Ishikawa (cell line): ENCODE results near the gene SLC25A12.

Experiments
- CEBPB ChIP-seq: IDR thresholded peaks from 2 replicates; pipeline ENCODE4 v1.6.1; 2012
- CREB1 ChIP-seq: IDR thresholded peaks from 2 replicates; pipeline ENCODE4 v1.6.1; 2012; ENCODE audit warnings: low read depth
- EGR1 ChIP-seq: IDR thresholded peaks from 2 replicates; pipeline ENCODE4 v1.6.1; 2012
- EP300 ChIP-seq: IDR thresholded peaks from 2 replicates; pipeline ENCODE4 v1.6.1; 2012; ENCODE audit warnings: borderline replicate concordance
- FOXM1 ChIP-seq: IDR thresholded peaks from 2 replicates; pipeline ENCODE4 v1.6.1; 2012; ENCODE audit warnings: low read depth, borderline replicate concordance
- NFIC ChIP-seq: IDR thresholded peaks from 2 replicates; pipeline ENCODE4 v1.6.1; 2012
- RAD21 ChIP-seq: IDR thresholded peaks from 2 replicates; pipeline ENCODE4 v1.6.1; 2012; ENCODE audit warnings: low read depth
- TAF1 ChIP-seq: IDR thresholded peaks from 2 replicates; pipeline ENCODE4 v1.6.1; 2012; ENCODE audit warnings: low read depth, mild to moderate bottlenecking
- TCF12 ChIP-seq: IDR thresholded peaks from 2 replicates; pipeline ENCODE4 v1.6.1; 2012; ENCODE audit warnings: low read depth
- YY1 ChIP-seq: IDR thresholded peaks from 2 replicates; pipeline ENCODE4 v1.6.1; 2012; ENCODE audit warnings: low read depth
- ZBTB7A ChIP-seq: IDR thresholded peaks from 2 replicates; pipeline ENCODE4 v1.6.1; 2012; ENCODE audit warnings: low read depth
- TF ChIP-seq, protein P1 (sequence below): IDR thresholded peaks from 2 replicates; pipeline ENCODE4 v1.6.1; 2012; ENCODE audit warnings: low read depth, mild to moderate bottlenecking
- TF ChIP-seq, protein P2 (sequence below): IDR thresholded peaks from 2 replicates; pipeline ENCODE4 v1.6.1; 2012
- TF ChIP-seq, protein P3 (sequence below): IDR thresholded peaks from 2 replicates; pipeline ENCODE4 v1.6.1; 2012

DNA sequence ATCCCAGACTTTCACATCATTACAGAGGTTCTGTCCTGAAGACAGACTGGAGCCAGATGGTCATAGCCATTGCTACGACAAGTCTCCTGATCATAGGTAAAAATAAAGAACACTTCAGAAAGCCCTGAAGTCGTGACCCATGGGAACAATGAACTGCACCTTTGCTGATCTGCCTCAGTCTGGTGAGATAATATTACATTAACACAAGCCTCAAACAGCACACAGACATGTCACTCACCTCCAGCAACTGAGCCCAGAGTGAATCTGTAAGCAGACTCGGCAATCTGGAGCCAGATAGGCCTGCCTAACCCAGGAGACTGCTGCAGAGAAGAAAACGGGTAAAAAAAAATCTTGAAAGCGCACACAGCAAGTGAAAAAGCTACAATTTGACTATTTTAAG is 79.2 kb downstream of the SLC25A12 start:
- TF ChIP-seq, protein P1, sequence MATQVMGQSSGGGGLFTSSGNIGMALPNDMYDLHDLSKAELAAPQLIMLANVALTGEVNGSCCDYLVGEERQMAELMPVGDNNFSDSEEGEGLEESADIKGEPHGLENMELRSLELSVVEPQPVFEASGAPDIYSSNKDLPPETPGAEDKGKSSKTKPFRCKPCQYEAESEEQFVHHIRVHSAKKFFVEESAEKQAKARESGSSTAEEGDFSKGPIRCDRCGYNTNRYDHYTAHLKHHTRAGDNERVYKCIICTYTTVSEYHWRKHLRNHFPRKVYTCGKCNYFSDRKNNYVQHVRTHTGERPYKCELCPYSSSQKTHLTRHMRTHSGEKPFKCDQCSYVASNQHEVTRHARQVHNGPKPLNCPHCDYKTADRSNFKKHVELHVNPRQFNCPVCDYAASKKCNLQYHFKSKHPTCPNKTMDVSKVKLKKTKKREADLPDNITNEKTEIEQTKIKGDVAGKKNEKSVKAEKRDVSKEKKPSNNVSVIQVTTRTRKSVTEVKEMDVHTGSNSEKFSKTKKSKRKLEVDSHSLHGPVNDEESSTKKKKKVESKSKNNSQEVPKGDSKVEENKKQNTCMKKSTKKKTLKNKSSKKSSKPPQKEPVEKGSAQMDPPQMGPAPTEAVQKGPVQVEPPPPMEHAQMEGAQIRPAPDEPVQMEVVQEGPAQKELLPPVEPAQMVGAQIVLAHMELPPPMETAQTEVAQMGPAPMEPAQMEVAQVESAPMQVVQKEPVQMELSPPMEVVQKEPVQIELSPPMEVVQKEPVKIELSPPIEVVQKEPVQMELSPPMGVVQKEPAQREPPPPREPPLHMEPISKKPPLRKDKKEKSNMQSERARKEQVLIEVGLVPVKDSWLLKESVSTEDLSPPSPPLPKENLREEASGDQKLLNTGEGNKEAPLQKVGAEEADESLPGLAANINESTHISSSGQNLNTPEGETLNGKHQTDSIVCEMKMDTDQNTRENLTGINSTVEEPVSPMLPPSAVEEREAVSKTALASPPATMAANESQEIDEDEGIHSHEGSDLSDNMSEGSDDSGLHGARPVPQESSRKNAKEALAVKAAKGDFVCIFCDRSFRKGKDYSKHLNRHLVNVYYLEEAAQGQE = no peak
- TF ChIP-seq NFIC (no peak), YY1 (no peak), EP300 (no peak), CREB1 (no peak), TAF1 (no peak), TCF12 (no peak), RAD21 (no peak), FOXM1 (no peak), ZBTB7A (no peak), EGR1 (no peak), CEBPB (no peak)
- TF ChIP-seq, protein P2, sequence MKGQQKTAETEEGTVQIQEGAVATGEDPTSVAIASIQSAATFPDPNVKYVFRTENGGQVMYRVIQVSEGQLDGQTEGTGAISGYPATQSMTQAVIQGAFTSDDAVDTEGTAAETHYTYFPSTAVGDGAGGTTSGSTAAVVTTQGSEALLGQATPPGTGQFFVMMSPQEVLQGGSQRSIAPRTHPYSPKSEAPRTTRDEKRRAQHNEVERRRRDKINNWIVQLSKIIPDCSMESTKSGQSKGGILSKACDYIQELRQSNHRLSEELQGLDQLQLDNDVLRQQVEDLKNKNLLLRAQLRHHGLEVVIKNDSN = no peak
- TF ChIP-seq, protein P3, sequence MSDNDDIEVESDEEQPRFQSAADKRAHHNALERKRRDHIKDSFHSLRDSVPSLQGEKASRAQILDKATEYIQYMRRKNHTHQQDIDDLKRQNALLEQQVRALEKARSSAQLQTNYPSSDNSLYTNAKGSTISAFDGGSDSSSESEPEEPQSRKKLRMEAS = no peak
